G401 (cell line): ENCODE measurements around the gene PPIP5K2. TPM values are rescaled to one million over a fixed set of nuclear protein-coding genes. Genes with fewer than 3 reads are reported as not detected.
A peak's percentile ranks its signal among the peaks of the same experiment; 100 is the strongest.

Experiments used
- DNase-seq: peaks from one replicate; pipeline ENCODE4 v3.0.0-alpha.2; 2015; ENCODE audit warnings: low spot score
- in situ Hi-C: cut with HindIII; loops from 2 replicates; pipeline ENCODE4 v1.10.0; 2016; ENCODE audit warnings: low sequenced_read_pairs, mixed read lengths
- total RNA-seq: library from RNA; depleted of rRNA; stranded (reverse); fragments of >200 nt; shearing (Covaris generic); gene quantifications from 2 replicates; pipeline ENCODE4 v1.2.3, GENCODE V29; 2014

PPIP5K2 gene
- total RNA-seq, 1 experiment from 2014 or later, result 65.7 TPM

DNA sequence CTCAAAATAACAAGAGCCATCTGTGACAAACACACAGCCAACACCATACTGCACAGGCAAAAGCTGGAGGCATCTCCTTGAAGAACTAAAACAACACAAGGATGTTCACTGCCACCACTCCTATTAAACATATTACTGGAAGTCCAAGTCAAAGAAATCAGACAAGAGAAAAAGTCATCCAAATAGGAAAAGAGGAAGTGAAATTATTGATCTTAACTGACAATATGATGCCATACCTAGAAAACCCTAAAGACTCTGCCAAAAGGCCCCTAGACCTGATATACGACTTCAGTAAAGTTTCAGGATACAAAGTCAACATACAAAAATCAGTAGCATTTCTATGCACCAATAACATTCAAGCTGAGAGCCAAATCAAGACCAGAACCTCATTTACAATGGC lies 108.5 kb downstream of the PPIP5K2 start:
- in situ Hi-C loops, result no loop called here

DNA sequence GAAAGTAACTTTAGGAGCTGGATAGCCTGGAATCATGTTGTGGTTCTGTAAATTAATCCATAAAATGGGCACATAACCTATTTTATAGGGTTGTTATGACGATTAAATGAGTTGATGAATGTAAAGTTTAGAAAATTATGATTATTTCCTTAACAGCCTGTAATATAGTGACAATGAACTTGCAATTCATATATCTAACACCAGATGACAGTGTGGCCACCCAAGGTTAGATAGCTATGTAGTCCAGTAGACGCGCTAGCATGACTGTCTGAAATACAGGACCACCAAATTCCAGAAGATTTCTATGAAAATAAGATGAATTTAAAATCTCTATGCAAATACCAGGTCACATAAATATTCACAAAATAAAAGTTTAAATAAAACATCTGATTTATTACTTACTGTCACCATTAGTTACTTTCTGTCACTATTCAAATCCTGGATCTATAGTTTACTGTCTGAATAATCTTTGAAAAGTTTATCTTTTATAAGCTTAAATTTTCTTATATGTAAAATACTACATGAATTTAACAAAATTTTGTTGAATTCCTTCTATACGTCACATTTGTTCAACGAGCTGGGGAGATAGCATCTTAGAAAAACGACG lies 112.4 kb downstream of the PPIP5K2 start:
- DNase-seq, result peak; percentile 8
- in situ Hi-C loops, result no loop called here

More for the DNA sequence above, 108.5 kb downstream of the PPIP5K2 start:
- DNase-seq, result no peak

DNA sequence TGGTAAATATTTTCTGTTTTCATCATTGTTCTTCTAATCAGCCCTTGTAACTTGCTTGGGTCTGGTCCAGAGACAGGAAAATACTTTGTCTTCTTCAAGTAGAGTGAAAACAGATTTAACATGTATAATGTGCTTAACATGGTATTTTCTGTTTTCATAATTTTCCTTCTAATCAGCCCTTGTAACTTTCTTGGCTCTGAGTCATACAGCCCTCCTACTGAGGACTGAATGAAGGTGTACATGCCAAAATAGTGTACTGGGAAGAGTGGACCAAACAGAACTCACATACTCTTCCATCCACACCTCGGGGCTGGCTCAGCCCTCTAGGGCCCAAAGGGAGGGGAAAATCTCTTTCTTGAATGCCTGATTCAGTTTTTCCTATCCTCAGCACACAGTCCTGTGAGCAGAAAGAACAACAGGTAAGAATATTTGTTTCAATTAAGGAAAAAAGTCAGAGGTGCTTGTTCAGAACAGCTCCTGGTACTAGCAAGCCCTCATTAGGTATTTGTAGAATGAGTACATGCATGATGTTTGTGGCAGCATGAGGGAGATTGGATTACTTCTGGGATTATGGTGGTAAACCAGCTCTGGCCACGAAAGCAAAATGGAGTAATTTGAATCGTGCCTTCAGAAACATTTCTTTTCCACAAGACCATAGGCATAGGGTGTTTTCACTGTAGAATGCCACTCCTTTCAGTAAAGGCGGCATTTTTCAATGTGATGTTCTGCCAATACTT lies 114.3 kb downstream of the PPIP5K2 start:
- DNase-seq, result no peak
- in situ Hi-C loops, result no loop called here

DNA sequence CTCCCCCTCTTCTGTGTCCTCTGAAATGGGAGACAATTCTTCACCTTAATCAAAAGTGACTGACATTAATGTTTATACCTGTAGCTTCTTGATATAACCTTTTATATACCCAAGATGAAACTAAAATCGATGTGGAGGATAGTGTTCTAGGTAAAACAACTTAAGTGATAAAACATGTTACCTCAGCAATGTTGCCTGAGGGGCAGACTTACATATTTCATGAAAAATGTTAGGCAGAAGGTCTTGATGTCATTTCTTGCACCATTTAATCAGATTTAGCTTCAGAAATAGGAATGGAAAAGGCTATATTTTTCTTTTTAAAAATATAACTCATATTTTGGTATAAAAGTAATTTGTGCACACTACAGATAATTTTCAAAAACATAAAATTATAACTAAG lies 115.8 kb downstream of the PPIP5K2 start:
- in situ Hi-C loops, result no loop called here
- DNase-seq, result no peak

DNA sequence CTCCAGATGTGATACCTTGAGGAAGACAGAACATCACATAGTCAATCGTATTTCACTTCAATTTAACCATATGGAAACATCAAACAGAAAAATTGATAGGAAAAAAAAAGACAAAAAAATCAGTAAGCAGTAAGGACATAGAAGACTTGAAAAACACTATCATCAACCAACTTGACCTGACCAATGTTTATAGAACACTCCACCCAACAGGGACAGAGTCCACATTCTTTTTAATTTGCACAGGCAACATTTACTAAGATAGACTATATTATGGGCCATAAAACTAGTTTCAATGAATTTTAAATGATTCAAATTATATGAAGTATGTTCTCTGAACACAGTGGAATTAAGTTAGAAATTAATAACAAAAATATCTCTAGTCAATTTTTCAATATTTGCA lies 117.7 kb downstream of the PPIP5K2 start:
- in situ Hi-C loops, result no loop called here

DNA sequence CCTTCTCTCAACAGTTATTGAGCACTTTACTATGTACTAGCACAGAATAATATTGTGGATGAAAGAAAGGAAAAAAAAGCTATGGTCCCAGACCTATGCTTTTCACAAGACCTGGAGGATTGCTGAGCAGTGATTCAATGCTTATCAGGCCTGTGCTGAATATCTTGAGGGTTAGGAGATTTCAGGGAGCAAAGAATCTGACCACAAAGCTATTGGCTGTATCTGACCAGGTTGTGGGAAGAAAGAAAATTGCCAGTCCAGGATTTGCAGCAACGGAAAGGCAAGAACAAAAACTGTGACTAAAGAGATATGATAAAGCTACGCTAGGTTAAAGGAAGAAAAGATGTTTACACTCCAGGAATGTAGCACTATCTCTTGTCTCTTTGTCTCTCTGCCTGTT lies 123.6 kb downstream of the PPIP5K2 start:
- DNase-seq, result no peak
- in situ Hi-C loops, result no loop called here

More for the DNA sequence above, 117.7 kb downstream of the PPIP5K2 start:
- no peak for DNase-seq

DNA sequence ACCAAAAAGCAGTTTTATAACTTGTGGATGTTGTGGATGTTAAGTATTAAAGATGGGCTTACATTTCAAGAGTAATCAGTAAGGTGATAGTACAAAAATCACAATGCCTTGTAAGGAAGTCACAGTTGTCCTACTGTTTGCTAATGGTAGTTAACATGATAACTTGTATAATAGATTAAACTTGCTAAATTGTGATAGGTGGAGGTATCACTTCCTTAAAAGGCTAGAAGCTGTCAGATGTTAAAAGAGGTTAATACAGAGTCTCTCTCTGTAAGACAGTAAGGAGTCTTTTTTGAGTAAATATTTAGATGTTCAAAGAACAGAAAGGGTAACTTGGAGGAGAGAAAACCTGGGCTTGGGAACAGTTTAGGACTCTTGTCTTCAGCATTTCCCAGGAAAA lies 124.3 kb downstream of the PPIP5K2 start:
- in situ Hi-C loops, result no loop called here
- no peak for DNase-seq

DNA sequence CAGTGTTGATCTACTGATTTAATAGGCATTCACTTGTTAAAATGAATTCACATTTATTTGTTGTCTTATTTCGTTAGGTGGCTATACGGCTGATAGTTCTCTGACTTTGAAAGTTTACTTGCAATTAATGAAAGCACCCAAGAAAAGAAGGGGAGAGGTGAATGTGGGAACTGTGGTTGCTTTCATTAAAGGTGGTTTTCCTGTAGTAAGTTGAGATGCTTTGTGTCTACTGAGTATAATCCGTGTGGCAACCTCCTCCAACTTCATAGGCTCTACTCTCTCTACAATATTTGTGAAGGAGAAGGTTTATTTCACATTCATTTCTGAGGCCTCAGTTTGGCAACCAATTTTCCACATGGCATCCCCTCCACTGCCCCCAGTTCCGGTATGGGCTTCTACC lies 125.7 kb downstream of the PPIP5K2 start:
- no peak for DNase-seq
- in situ Hi-C loops, result no loop called here

DNA sequence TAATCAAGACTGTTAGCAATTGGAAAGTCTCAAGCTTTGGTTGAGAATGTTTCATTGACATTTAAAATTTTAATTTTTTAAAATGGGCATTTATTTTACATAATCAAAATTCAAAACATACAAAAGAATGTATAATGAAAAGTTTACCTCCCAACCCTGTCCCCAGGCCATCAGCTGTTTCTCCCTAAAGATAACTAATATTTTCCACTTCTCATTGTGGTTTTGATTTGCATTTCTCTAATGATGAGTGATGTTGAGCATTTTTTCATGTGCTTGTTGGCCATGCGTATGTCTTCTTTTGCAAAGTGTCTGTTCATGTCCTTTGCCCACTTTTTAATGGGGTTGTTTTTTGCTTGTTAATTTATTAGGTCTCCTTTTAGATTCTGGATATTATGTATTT lies 127.0 kb downstream of the PPIP5K2 start:
- DNase-seq, result no peak
- in situ Hi-C loops, result no loop called here

DNA sequence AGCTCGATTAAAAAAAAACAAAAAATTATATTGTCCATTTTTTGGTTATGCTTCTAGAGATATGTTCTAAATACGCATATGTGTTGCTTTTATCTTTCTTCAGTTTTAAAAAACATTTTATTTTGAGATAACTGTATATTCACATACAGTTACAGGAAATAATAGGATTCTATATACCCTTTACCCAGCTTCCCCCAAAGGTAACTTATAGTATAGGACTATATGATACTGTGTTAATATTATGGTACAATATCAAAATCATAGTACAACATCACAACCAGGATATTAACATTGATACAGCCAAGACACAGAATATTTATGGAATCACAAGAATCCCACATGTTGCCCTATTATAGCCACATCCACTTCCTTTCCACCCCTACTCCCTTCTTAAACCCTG lies 129.0 kb downstream of the PPIP5K2 start:
- in situ Hi-C loops, result no loop called here
- no peak for DNase-seq

DNA sequence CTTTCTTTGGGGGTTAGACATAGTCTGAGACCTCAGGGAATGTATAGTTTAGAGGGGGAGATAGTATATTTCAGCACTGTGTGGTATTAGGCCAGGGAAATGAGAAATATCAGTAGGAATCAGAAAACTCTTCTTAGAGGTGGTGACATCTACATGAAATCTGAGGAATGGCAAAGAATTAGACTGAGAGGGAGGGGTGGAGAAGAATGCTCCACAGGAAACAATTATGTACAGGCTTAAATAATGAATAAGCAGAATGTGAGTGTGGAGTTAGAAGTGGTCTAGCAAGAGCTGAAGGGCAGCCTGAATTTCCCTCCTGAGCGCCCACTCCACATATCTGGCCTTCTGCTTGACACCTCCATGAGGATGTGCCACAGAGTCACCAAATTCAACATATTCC lies 134.8 kb downstream of the PPIP5K2 start:
- in situ Hi-C loops, result no loop called here
- DNase-seq, result no peak

DNA sequence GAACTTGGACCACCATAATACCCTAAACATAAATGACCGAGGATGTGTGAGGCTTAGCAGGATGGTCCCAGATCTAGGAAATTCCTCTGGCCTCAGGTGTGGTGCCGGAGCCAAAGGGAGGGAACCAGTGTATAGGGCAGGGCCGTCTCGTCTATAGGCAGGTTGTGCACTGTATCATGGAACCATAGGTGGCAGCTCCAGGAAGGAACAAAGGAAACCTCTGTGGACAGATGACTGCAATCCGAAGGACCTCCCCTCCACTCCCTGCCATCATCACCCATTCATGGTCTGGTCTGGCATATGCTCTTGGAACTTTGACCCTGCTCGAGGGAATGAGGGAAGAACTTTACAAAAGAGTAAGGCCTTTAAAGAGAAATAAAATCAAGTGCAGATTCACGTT lies 135.6 kb downstream of the PPIP5K2 start:
- no peak for DNase-seq
- in situ Hi-C loops, result no loop called here

DNA sequence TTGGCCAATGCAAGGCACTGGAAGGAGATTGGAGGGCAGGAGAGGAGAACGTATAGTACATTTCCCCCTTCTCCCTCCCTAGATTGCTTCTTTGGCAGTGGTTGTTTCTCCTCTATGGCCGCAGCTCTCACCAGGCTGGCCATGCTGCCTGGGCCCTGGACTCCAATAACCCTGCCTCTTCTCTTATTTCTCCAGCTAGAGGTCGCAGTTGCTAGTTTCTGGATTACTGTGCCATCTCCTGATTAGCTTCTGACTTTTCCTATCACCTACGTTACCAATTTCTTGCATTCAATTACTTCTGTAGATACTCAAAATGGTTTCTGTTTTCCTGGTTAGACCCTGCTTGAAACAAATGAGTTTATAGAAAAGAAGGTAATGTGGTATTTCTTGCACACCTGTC lies 136.1 kb downstream of the PPIP5K2 start:
- in situ Hi-C loops, result no loop called here
- no peak for DNase-seq

DNA sequence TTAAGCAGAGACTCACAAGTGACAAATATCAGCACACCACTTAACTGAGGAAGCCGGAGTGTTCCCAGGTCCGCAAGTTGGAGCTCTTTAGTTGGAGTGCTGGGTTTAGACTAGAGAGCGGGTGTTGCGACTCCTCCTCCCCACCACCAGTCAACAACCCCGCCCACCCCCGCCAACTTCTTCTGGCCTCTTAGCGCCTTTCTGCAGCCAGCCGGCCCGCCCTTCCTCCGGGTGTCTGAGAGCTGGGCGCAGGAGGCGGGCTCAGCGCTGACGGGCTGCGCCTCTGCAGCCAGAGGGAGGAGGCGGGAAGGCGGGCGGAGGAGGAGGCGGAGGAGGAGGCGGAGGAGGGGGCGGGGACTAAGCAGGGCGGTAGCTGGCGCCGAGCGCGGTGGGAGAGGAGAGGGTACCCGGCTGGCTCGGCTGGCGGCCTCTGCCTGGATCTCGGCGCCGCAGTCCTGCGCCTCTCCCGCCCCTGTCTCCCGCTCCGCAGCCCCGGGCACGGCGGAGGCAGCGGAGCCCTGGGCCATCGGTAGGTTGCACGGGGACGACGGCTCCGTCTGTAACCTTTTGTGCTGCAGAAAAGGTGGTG lies 138.4 kb downstream of the PPIP5K2 start, which contains the start of gene MACIR:
Gene MACIR, plus strand, starts transcription at position 396 of the 589 bp plus-strand sequence. CDS start 17,157 bp downstream, outside the sequence.
- in situ Hi-C loops, result no loop called here
- DNase-seq, result peak; percentile 96

DNA sequence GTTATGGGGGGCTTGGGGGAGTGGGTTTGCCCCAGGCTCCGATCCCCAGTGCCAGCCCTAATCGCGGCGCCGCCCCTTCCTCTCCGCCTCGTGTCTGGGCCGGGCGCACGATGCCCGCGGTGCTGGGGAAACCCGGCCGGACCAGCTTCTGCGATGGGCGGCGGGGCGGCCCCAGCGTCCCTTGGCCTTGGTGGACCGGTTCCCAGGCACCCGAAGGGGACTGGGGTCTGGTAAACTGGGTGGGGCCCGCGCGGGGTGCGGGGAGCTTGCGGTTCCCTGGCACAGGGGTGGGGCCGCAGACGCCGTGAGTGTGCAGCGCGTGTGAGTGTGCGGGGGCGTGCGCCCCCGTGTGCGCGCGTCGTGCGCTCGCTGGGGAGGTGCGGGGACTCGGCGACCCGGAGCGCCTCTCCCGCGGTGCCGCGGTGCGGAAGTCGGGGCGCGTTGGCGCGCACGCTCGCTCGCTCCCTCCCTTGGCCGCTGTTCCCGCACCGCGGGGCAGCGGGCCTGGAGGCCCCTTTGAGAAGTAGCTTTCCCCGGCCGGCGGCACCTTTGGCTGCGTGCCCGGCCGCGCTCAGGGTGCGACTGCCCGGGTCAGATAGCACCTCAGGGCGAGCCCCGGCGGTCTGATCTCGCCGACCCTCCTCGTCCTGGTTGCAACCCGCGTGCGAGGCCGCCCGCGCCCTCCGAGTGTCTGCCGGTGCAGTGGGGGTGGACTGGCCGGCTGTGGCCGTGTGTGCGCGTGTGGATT lies 139.0 kb downstream of the PPIP5K2 start:
- in situ Hi-C loops, result no loop called here

DNA sequence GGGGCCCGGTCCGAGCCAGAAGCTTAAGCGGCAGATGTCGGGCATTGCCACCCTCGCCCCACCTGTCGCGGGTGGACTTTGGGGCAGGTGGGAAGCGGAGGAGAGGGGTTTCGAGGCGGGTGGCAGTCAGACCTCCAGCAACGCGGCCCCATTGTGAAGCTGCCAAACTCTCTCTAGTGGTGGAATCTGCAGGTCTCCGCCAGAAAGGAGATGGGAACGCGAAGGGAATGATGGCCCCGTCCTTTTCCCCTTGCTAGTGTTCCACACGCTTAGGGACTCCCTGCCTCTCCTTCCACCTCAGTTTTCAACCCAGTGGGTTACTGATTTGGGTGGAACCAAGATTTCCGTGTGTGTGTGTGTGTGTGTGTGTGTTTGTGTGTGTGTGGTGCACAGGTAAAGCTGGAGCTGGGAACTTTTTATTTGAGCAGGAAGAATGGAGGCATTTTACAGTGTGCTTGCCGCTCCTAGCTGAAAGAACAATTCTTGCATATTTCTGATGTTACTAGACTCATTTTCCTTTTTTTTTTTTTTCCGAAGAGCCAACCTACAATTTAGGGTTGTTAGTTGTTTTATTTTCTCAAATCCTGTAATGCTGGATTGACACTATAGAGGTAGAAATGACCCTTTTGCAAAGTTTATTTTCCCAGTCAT lies 139.7 kb downstream of the PPIP5K2 start:
- peak; percentile 75 for DNase-seq
- in situ Hi-C loops, result no loop called here

More for the DNA sequence above, 139.0 kb downstream of the PPIP5K2 start:
- no peak for DNase-seq

DNA sequence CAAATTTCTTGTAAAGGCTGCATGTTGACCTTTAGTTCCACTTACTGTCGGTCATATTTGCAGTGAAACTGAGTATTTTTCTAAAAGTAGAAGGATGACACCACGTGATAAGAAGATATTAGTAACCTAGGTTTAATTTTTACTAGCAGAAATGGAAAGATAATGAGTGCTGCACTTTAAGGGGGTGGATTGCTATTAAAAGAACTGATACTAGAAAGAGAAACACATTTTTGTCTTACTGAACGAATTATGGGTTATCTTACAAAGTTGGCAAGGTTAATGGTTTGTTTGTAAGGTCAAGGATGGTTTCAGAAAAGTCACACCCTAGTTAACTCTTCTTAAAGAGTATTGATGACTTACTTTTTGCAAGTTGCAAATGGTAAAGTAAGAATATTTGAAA lies 140.8 kb downstream of the PPIP5K2 start:
- DNase-seq, result no peak
- in situ Hi-C loops, result no loop called here
